Renal pelvis (tissue), 4 donors: ENCODE measurements around the gene SIDT1. TPM values are rescaled to one million over a fixed set of nuclear protein-coding genes. Genes with fewer than 3 reads are reported as not detected.

Experiments
- DNase-seq: peaks from one replicate; pipeline ENCODE4 v3.0.0-alpha.2; 2013
- polyA plus RNA-seq, 3 donors: library from polyadenylated mRNA; unstranded; fragments of 120-200 nt; gene quantifications; one replicate each; pipeline ENCODE4 v1.2.1, GENCODE V29; 2013; ENCODE audit not compliant: insufficient read length in 3 of 3

Gene SIDT1
- polyA plus RNA-seq, 3 donors, result 2.1 to 5.3 (median 3.4) TPM

DNA sequence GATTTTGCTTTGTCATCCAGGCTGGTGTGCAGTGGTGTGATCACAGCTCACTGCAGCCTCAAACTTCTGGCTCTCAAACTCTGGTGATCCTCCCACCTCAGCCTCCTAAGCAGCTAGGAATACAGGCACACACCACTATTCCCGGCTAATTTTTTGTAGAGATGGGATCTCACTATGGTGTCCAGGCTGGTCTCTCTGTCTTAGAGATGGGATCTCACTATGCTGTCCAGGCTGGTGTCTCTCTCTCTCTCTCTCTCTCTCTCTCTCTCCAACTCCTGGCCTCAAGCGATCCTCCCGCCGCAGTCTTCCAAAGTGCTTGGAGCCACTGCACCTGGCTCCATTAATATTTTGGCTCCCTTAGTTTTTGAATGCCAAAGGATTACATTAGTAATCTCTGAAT, 146.4 kb downstream of the SIDT1 start:
- no peak for DNase-seq

Other genes with a start within 250 kb of the SIDT1 start
- gene CFAP44, start 91.1 kb upstream of the SIDT1 start, polyA plus RNA-seq, result 10 to 100 TPM; 13.9 to 38.3 (median 27.6) TPM
- 10 to 100 TPM; 22.4 to 29.7 (median 23.4) TPM for gene SPICE1, start 17.4 kb upstream of the SIDT1 start, polyA plus RNA-seq
- gene USF3, start 164.1 kb downstream of the SIDT1 start, polyA plus RNA-seq, result 10 to 100 TPM; 15.8 to 22.0 (median 20.3) TPM
- gene NAA50, start 213.7 kb downstream of the SIDT1 start, polyA plus RNA-seq, result 100 to 1,000 TPM; 128 to 135 (median 132) TPM
- gene ATP6V1A, start 214.5 kb downstream of the SIDT1 start, polyA plus RNA-seq, result 10 to 100 TPM; 72.6 to 99.9 (median 77.0) TPM